Trophoblast cell (in vitro differentiated cells and primary cell): Measurements from ENCODE around the gene CBARP.
A peak's percentile ranks its signal among the peaks of the same experiment; 100 is the strongest.

Experiments
- DNase-seq, 2 donors: peaks; one replicate each; pipeline ENCODE4 v3.0.0-alpha.2; 2016
- H2AFZ ChIP-seq: 2 replicates; pipeline ENCODE4 v1.6.1; 2013; ENCODE audit warnings: low read length, moderate library complexity, mild to moderate bottlenecking; ENCODE audit not compliant: insufficient read depth, poor library complexity
- H2AK5ac ChIP-seq: 2 replicates; pipeline ENCODE4 v1.6.1; 2013; ENCODE audit warnings: mild to moderate bottlenecking, low read length
- H2BK120ac ChIP-seq: 2 replicates; pipeline ENCODE4 v1.6.1; 2013; ENCODE audit warnings: low read length, mild to moderate bottlenecking, moderate library complexity; ENCODE audit not compliant: insufficient read depth, poor library complexity
- H2BK12ac ChIP-seq: 2 replicates; pipeline ENCODE4 v1.6.1; 2013; ENCODE audit warnings: mild to moderate bottlenecking, low read length, moderate library complexity
- H2BK5ac ChIP-seq: 2 replicates; pipeline ENCODE4 v1.6.1; 2013; ENCODE audit warnings: low read length, low read depth, moderate library complexity, mild to moderate bottlenecking; ENCODE audit not compliant: poor library complexity
- H3K14ac ChIP-seq: 2 replicates; pipeline ENCODE4 v1.6.1; 2013; ENCODE audit warnings: mild to moderate bottlenecking, low read length
- H3K18ac ChIP-seq: 2 replicates; pipeline ENCODE4 v1.6.1; 2013; ENCODE audit warnings: mild to moderate bottlenecking, low read length
- H3K23ac ChIP-seq: 2 replicates; pipeline ENCODE4 v1.6.1; 2013; ENCODE audit warnings: low read length
- H3K27ac ChIP-seq: 2 replicates; pipeline ENCODE4 v1.5.1; 2013; ENCODE audit warnings: low read depth, mild to moderate bottlenecking, inconsistent platforms, low read length, moderate library complexity
- H3K27me3 ChIP-seq: 2 replicates; pipeline ENCODE4 v1.6.1; 2013; ENCODE audit warnings: inconsistent platforms, mild to moderate bottlenecking, low read length, moderate library complexity; ENCODE audit not compliant: insufficient read depth
- H3K36me3 ChIP-seq, 2 experiments: 1 replicate in 1 of 2; 2 replicates in 1 of 2; pipeline ENCODE4 v1.6.1; 2013; ENCODE audit warnings: low read length in 2 of 2, mild to moderate bottlenecking in 2 of 2, moderate library complexity in 1 of 2; ENCODE audit not compliant: insufficient read depth in 2 of 2, control insufficient read depth in 1 of 2
- H3K4ac ChIP-seq: 2 replicates; pipeline ENCODE4 v1.6.1; 2013; ENCODE audit warnings: low read depth, mild to moderate bottlenecking, low read length, moderate library complexity
- H3K4me1 ChIP-seq, 2 experiments: 1 replicate in 1 of 2; 2 replicates in 1 of 2; pipeline ENCODE4 v1.6.1; 2013; ENCODE audit warnings: low read length in 2 of 2, mild to moderate bottlenecking in 2 of 2, moderate library complexity in 1 of 2; ENCODE audit not compliant: insufficient read depth in 2 of 2, control insufficient read depth in 1 of 2
- H3K4me2 ChIP-seq: 2 replicates; pipeline ENCODE4 v1.6.1; 2013; ENCODE audit warnings: inconsistent platforms, mild to moderate bottlenecking, low read length, moderate library complexity
- H3K4me3 ChIP-seq: 2 replicates; pipeline ENCODE4 v1.5.1; 2013; ENCODE audit warnings: mild to moderate bottlenecking, low read depth, low read length, inconsistent platforms
- H3K79me1 ChIP-seq: one replicate; pipeline ENCODE4 v1.6.1; 2013; ENCODE audit warnings: low read length
- H3K79me2 ChIP-seq: 2 replicates; pipeline ENCODE4 v1.6.1; 2013; ENCODE audit warnings: low read length, mild to moderate bottlenecking; ENCODE audit not compliant: control insufficient read depth, insufficient read depth, poor library complexity
- H3K9ac ChIP-seq: 2 replicates; pipeline ENCODE4 v1.6.1; 2013; ENCODE audit warnings: mild to moderate bottlenecking, low read length
- H3K9me3 ChIP-seq: 2 replicates; pipeline ENCODE4 v1.6.1; 2013; ENCODE audit warnings: low read depth, mild to moderate bottlenecking, control low read depth, inconsistent platforms, low read length; ENCODE audit not compliant: insufficient read depth
- H4K12ac ChIP-seq: 2 replicates; pipeline ENCODE4 v1.6.1; 2013; ENCODE audit warnings: low read depth, mild to moderate bottlenecking, low read length, moderate library complexity
- H4K8ac ChIP-seq: 2 replicates; pipeline ENCODE4 v1.6.1; 2013; ENCODE audit warnings: low read depth, mild to moderate bottlenecking, low read length, moderate library complexity
- H4K91ac ChIP-seq: one replicate; pipeline ENCODE4 v1.6.1; 2013; ENCODE audit warnings: low read depth, mild to moderate bottlenecking, low read length, moderate library complexity
- WGBS: extraction: QIAGEN DNeasy Blood & Tissue Kit; methylation state at CpG from one replicate; pipeline ENCODE4 v1.1.7; 2013; ENCODE audit warnings: missing lambda C conversion rate; ENCODE audit not compliant: insufficient read length, insufficient coverage; ENCODE audit errors: extremely low coverage; 5-methylcytosine and 5-hydroxymethylcytosine counted together

Gene CBARP

DNA sequence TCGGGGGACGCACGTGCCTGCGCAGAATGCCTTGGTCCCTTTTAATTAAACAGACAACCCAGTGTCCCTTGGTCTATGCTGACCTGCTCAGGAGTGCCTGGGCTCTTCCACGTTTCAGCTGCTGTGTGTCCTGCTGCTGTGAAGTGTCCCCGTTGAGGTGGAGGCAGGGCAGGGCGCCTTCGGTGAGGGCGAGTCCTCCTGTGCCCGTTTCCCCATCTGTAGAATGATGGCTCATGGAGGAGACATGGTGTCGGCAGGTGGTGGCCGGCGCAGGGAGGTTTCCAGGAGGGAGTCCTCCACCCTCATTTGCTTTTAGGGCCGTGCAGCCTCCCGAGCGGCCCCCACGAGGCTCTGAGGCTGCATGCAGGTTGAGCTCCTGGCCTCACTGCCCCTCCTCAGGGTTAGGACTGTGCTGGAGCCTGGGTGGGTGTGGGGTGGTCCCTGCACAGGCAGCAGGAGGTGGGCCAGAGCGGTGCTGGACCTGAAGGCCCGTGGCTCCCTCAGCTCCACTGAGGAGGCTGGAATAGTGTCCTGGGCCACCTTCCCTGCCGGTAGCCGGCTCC, 23.4 kb downstream of the CBARP start:
- Histone ChIP-seq H3K14ac (no peak overlapping the region), H3K23ac (no peak overlapping the region), H3K79me1 (no peaks in the 10 kb centered on the region), H3K27me3 (no peaks in the 10 kb centered on the region), H3K4me1 (peaks cover 13 to 18% of the 10 kb centered on the region in 2 experiments), H2AK5ac (no peak overlapping the region), H3K79me2 (peaks cover 17% of the 10 kb centered on the region), H4K91ac (peak overlapping the region; percentile 4), H4K8ac (no peak overlapping the region), H3K4ac (peak overlapping the region; percentile 50), H3K4me2 (no peak overlapping the region), H2BK5ac (no peak overlapping the region), H3K9me3 (peaks cover 3% of the 10 kb centered on the region), H2BK120ac (no peak overlapping the region), H3K36me3 (peaks cover 19 to 21% of the 10 kb centered on the region in 2 experiments), H2AFZ (no peak overlapping the region), H3K9ac (no peak overlapping the region), H3K18ac (peak overlapping the region; percentile 57), H3K4me3 (no peak overlapping the region), H3K27ac (no peak overlapping the region), H4K12ac (no peak overlapping the region), H2BK12ac (no peak overlapping the region)
- no peak for DNase-seq
- no CpG with 5 or more reads among the region's 21 CpGs for WGBS

DNA sequence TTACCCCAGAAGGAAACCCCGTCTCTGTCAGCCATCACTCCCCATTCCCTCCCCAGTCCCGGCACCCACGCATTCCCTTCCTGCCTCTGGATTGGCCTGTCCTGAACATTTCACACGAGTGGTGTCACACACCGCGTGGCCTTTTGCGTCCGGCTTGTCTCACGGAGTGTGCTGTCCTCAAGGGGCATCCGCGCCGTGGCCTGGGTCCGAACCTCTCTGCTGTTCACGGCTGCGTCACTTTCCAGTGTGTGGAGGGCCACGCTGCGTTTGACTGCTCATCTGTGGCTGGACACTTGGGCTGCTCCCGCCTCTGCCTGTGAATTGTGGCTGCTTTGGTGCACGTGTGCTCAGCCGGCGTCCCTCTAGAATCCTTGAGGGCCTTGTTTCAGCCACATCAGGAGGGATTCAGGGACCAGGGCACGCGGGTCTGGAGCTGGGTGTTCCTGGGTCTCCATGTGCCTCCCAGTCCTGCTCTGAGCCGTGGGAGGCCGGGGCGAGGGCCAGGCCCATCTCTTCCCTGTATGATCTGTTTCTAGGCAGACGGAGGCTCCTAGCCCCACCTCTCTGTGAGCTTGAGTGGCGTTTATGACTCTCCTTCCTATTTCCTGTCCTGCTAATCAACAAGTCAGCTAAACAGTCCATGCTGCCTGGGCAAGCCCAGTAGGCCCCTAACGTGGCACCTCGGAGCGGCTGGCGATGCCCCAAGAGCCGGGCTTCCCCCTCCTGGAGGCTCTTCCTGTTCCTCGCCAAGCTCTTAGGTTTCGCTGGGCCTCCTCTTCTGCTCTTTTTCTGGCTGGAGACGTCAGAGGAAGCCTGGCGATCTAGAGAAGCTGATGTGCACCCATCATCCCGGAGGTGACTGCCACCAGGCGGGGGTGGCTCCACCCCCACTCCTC, 24.2 kb downstream of the CBARP start:
- no peak overlapping the region for H3K27ac ChIP-seq
- H3K9ac ChIP-seq, result no peak overlapping the region
- H3K4me1 ChIP-seq, result peaks cover 13 to 20% of the 10 kb centered on the region in 2 experiments
- no peak overlapping the region for H3K4me3 ChIP-seq
- no peak overlapping the region for H2AFZ ChIP-seq
- peaks cover 21 to 22% of the 10 kb centered on the region in 2 experiments for H3K36me3 ChIP-seq
- no peak overlapping the region for H2BK5ac ChIP-seq
- no peaks in the 10 kb centered on the region for H3K27me3 ChIP-seq
- no CpG with 5 or more reads among the region's 39 CpGs for WGBS
- peak overlapping the region; percentile 4 for H4K91ac ChIP-seq
- peak overlapping the region; percentile 57 for H3K18ac ChIP-seq
- H4K12ac ChIP-seq, result no peak overlapping the region
- no peak overlapping the region for H2AK5ac ChIP-seq
- H3K4me2 ChIP-seq, result no peak overlapping the region
- H3K14ac ChIP-seq, result no peak overlapping the region
- H3K9me3 ChIP-seq, result peaks cover 3% of the 10 kb centered on the region
- DNase-seq, result peak; percentile 39 to 46
- H4K8ac ChIP-seq, result no peak overlapping the region
- no peaks in the 10 kb centered on the region for H3K79me1 ChIP-seq
- no peak overlapping the region for H2BK120ac ChIP-seq
- H3K79me2 ChIP-seq, result peaks cover 22% of the 10 kb centered on the region
- no peak overlapping the region for H3K23ac ChIP-seq
- H2BK12ac ChIP-seq, result no peak overlapping the region
- H3K4ac ChIP-seq, result peak overlapping the region; percentile 50

DNA sequence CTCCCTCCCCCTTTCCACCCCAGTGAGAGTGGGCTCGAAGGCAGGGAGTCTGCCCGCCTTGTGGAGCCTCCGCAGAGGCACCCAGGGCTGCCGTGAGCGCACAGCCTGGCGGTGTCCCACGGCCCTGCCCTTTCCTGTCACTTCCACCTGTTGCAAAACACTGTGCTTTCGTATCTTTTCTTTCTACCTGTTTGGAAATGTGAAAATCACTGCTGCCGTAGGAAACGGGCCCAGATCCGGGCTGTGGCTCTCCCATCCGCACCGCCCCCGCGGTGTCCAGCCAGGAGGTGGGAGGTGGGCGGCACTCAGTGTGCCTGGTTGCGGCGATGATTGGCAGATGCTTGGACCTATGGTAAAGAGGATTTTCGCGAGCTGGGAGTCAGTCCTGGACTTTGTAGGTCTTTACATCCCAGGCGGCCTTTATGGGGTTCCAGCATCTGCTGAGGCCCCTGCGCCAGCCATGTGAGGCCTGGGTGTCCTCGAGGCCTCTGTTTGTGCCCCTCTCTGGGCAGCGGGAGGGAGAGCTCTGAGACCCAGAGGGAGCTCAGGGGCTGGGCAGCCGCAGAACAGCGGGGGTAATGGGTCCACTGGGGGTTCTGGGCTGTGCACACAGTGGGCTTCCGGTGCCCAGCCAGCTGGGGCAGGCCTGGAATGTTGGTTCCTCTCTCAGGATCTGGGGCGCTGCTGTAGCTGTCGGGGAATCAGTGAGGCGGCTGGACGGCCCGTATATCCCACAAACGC, 26.1 kb downstream of the CBARP start:
- no peak overlapping the region for H4K91ac ChIP-seq
- no CpG with 5 or more reads among the region's 33 CpGs for WGBS
- H3K4me1 ChIP-seq, result peaks cover 22 to 32% of the 10 kb centered on the region in 2 experiments

GRCh38 chr19:1210227-1210538, 27.6 kb downstream of the CBARP start:
- Histone ChIP-seq H2AK5ac (no peak overlapping the region), H3K4me2 (no peak overlapping the region), H3K9me3 (peaks cover 3% of the 10 kb centered on the region), H4K8ac (no peak overlapping the region), H3K79me2 (peaks cover 31% of the 10 kb centered on the region), H3K9ac (no peak overlapping the region), H3K79me1 (peaks cover 3% of the 10 kb centered on the region), H3K4me1 (peaks cover 18 to 28% of the 10 kb centered on the region in 2 experiments), H3K23ac (no peak overlapping the region), H3K27ac (no peak overlapping the region), H3K14ac (no peak overlapping the region), H3K4me3 (no peak overlapping the region), H3K27me3 (no peaks in the 10 kb centered on the region), H4K91ac (peak overlapping the region; percentile 20), H2BK120ac (no peak overlapping the region), H3K36me3 (peaks cover 17 to 21% of the 10 kb centered on the region in 2 experiments), H2AFZ (no peak overlapping the region), H3K4ac (peak overlapping the region; percentile 18), H4K12ac (no peak overlapping the region), H3K18ac (no peak overlapping the region), H2BK12ac (no peak overlapping the region), H2BK5ac (no peak overlapping the region)
- no peak for DNase-seq
- WGBS, result no CpG with 5 or more reads among the region's 13 CpGs

More for the DNA sequence above, 26.1 kb downstream of the CBARP start:
- Histone ChIP-seq H3K18ac (peak overlapping the region; percentile 11), H3K4me3 (no peak overlapping the region), H4K8ac (no peak overlapping the region), H2BK120ac (no peak overlapping the region), H3K36me3 (peaks cover 20 to 23% of the 10 kb centered on the region in 2 experiments), H3K4ac (peak overlapping the region; percentile 76), H3K23ac (no peak overlapping the region), H3K27ac (no peak overlapping the region), H3K9ac (no peak overlapping the region), H3K4me2 (no peak overlapping the region), H3K9me3 (peaks cover 3% of the 10 kb centered on the region), H3K14ac (no peak overlapping the region), H2AFZ (no peak overlapping the region), H3K79me1 (no peaks in the 10 kb centered on the region), H4K12ac (no peak overlapping the region), H2BK12ac (no peak overlapping the region), H2AK5ac (no peak overlapping the region), H3K27me3 (no peaks in the 10 kb centered on the region), H3K79me2 (peaks cover 28% of the 10 kb centered on the region), H2BK5ac (no peak overlapping the region)
- peak; percentile 50 to 67 for DNase-seq
